Fibroblast of lung (primary cell): ENCODE data around the gene PRKX. TPM values are rescaled to one million over a fixed set of nuclear protein-coding genes. Genes with fewer than 3 reads are reported as not detected.
"Not testable (repeated sequence)": the region's sequence is repeated elsewhere in the genome, so short reads cannot be mapped to it uniquely, and the experiment has no call there.

ENCODE experiments used
- DNase-seq, 2 donors: peaks; one replicate each; pipeline versions ENCODE4 v3.0.0 to v3.0.0-alpha.2; 2010; ENCODE audit warnings: low read depth in 2 of 2
- H2AFZ ChIP-seq: 2 replicates; pipeline ENCODE4 v1.5.1; 2012; ENCODE audit warnings: low read length, control low read depth, inconsistent platforms
- H3K27ac ChIP-seq: 2 replicates; pipeline ENCODE4 v1.5.1; 2011; ENCODE audit warnings: low read length, control low read depth; ENCODE audit not compliant: insufficient read depth
- H3K27me3 ChIP-seq: 2 replicates; pipeline ENCODE4 v1.5.1; 2011; ENCODE audit warnings: mild to moderate bottlenecking, low read length; ENCODE audit not compliant: control insufficient read depth, insufficient read depth
- H3K36me3 ChIP-seq: 2 replicates; pipeline ENCODE4 v1.5.1; 2011; ENCODE audit warnings: low read length; ENCODE audit not compliant: control insufficient read depth, insufficient read depth
- H3K4me1 ChIP-seq: 2 replicates; pipeline ENCODE4 v1.5.1; 2011; ENCODE audit warnings: low read length; ENCODE audit not compliant: control insufficient read depth, insufficient read depth; ENCODE audit errors: extremely low read depth
- H3K4me2 ChIP-seq: 2 replicates; pipeline ENCODE4 v1.5.1; 2011; ENCODE audit warnings: low read length, control low read depth; ENCODE audit not compliant: insufficient read depth; ENCODE audit errors: extremely low read depth
- H3K4me3 ChIP-seq, 4 experiments: fragments of 200-600 bp in 1 of 4; sonication (generic) in 1 of 4; replicated peaks in 1 of 4; 2 replicates each; pipeline ENCODE4 v1.5.1; 2011 to 2016; ENCODE audit warnings: low read length in 4 of 4, low read depth in 3 of 4, mild to moderate bottlenecking in 3 of 4, control low read depth in 2 of 4, inconsistent platforms in 1 of 4, mixed read lengths in 1 of 4; ENCODE audit not compliant: insufficient read depth in 1 of 4; ENCODE audit errors: control extremely low read depth in 1 of 4
- H3K79me2 ChIP-seq: 2 replicates; pipeline ENCODE4 v1.5.1; 2012; ENCODE audit warnings: mild to moderate bottlenecking, low read length, inconsistent platforms; ENCODE audit not compliant: control insufficient read depth, insufficient read depth
- H3K9ac ChIP-seq: 2 replicates; pipeline ENCODE4 v1.5.1; 2011; ENCODE audit warnings: mild to moderate bottlenecking, low read length, control low read depth; ENCODE audit not compliant: insufficient read depth
- H3K9me3 ChIP-seq: 2 replicates; pipeline ENCODE4 v1.5.1; 2012; ENCODE audit warnings: low read depth, low read length; ENCODE audit not compliant: control insufficient read depth, insufficient read depth
- H4K20me1 ChIP-seq: 2 replicates; pipeline ENCODE4 v1.5.1; 2011; ENCODE audit warnings: low read length; ENCODE audit not compliant: control insufficient read depth, insufficient read depth; ENCODE audit errors: extremely low read depth
- CTCF ChIP-seq, 2 donors: IDR thresholded peaks in 1 of 2; conservative IDR thresholded peaks in 1 of 2; 1 replicate in 1 of 2; 2 replicates in 1 of 2; pipeline ENCODE4 v1.5.1; 2011 to 2012; ENCODE audit warnings: low read length in 2 of 2, control low read depth in 1 of 2, inconsistent platforms in 1 of 2, low read depth in 1 of 2, mild to moderate bottlenecking in 1 of 2
- EZH2 ChIP-seq: IDR thresholded peaks from 2 replicates; pipeline ENCODE4 v1.5.1; 2012; ENCODE audit warnings: low read length, control low read depth, mild to moderate bottlenecking; ENCODE audit errors: missing control alignments
- polyA plus RNA-seq, 2 donors: library from polyadenylated mRNA; depleted of rRNA in 1 of 2; stranded (reverse) in 1 of 2; unstranded in 1 of 2; fragments of >200 nt; gene quantifications; 2 replicates each; pipeline ENCODE4 v1.2.1, GENCODE V29; 2011 to 2012; ENCODE audit warnings: missing spikeins in 1 of 2
- total RNA-seq: library from RNA; depleted of rRNA; stranded (reverse); fragments of >200 nt; gene quantifications from 2 replicates; pipeline ENCODE4 v1.2.1, GENCODE V29; 2014

The PRKX gene
- total and polyA plus RNA-seq, 2 donors (not counting 1 experiment from before 2014, with no cell fraction given): 11.3 to 19.3 TPM

DNA sequence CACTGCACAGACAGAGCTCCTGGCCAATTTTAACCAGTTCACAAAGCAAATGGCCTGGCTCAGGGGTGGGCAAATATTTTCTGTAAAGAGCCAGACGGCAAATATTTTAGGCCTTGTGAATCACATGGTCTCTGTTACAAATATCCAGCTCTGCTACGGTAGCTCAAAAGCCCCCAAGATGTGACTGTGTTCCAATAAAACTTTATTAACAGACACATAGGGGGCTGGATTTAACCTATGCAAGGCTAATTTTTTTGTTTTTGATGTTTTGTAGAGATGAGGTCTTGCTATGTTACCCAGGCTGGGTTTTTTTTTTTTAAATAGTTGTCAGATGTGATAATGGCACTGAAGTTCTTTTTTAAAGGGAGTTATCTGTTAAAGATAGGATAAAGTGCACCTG, 65.4 kb downstream of the PRKX start:
- peaks cover 2% of the 10 kb centered on the region for H3K36me3 ChIP-seq
- H3K9ac ChIP-seq: no peak overlapping the region
- DNase-seq: no peak
- H3K27ac ChIP-seq: no peak overlapping the region
- H4K20me1 ChIP-seq: no peaks in the 10 kb centered on the region
- no peak for TF ChIP-seq CTCF (conservative IDR thresholded peaks at IDR 0.05 in 1 of 2, IDR thresholded peaks at IDR 0.05 in 1 of 2; ENCODE audit: low read depth in 1 of 2, low read length in 2 of 2)
- no peak for TF ChIP-seq EZH2
- no peak overlapping the region for H2AFZ ChIP-seq
- no peaks in the 10 kb centered on the region for H3K27me3 ChIP-seq
- no peak overlapping the region for H3K4me3 ChIP-seq
- no peak overlapping the region for H3K4me2 ChIP-seq
- no peaks in the 10 kb centered on the region for H3K9me3 ChIP-seq
- no peaks in the 10 kb centered on the region for H3K79me2 ChIP-seq
- H3K4me1 ChIP-seq: no peaks in the 10 kb centered on the region

- H4K20me1 ChIP-seq, H3K79me2 ChIP-seq, H3K27ac ChIP-seq, H3K9ac ChIP-seq, H3K4me2 ChIP-seq, H3K36me3 ChIP-seq, H3K9me3 ChIP-seq, H3K27me3 ChIP-seq, H3K4me1 ChIP-seq, H3K4me3 ChIP-seq, H2AFZ ChIP-seq: not testable (repeated sequence)
- peak in 1 of 2 donors; percentile 70 for DNase-seq
Observed at GRCh38 chrX:3639858-3640631, 73.4 kb downstream of the PRKX start.

DNA sequence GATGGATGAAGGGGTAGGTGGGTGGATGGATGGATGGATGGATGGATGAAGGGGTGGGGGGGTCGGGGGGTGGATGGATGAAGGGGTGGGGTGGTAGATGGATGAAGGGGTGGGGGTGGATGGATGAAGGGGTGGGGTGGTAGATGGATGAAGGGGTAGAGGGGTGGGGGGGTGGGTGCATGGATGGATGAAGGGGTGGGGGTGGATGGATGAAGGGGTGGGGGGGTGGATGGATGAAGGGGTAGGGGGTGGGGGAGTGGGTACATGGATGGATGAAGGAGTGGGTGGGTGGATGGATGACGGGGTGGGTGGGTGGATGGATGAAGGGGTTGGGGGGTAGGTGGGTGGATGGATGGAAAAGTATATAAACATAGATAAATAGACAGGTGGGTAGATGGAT, 74.2 kb downstream of the PRKX start:
- Histone ChIP-seq H3K27ac (no peak overlapping the region), H3K4me2 (no peak overlapping the region), H3K27me3 (no peaks in the 10 kb centered on the region), H3K4me1 (no peaks in the 10 kb centered on the region), H3K9me3 (no peaks in the 10 kb centered on the region), H3K4me3 (no peak overlapping the region), H4K20me1 (no peaks in the 10 kb centered on the region), H3K36me3 (peaks cover 2% of the 10 kb centered on the region), H3K79me2 (no peaks in the 10 kb centered on the region), H3K9ac (no peak overlapping the region), H2AFZ (no peak overlapping the region)
- no peak for DNase-seq
- TF ChIP-seq EZH2 (no peak), CTCF (conservative IDR thresholded peaks at IDR 0.05 in 1 of 2, IDR thresholded peaks at IDR 0.05 in 1 of 2; ENCODE audit: low read depth in 1 of 2, low read length in 2 of 2) (no peak)
